Gastroesophageal sphincter (tissue), 3 donors: Measurements from ENCODE around the gene PARVG.

Source experiments
- EP300 ChIP-seq: sonication (generic); formaldehyde crosslinking; IDR thresholded peaks from one replicate; pipeline ENCODE4 v1.6.1; 2017; ENCODE audit warnings: antibody characterized with exemption, mild to moderate bottlenecking
- POLR2AphosphoS5 ChIP-seq: sonication (generic); formaldehyde crosslinking; IDR thresholded peaks from one replicate; pipeline ENCODE4 v1.6.1; 2017; ENCODE audit warnings: antibody characterized with exemption
- TF ChIP-seq, protein P1 (sequence below), 4 experiments: fragments of 200-600 bp in 2 of 4; fragments of 450-650 bp in 2 of 4; sonication (generic) in 1 of 4; IDR thresholded peaks; one replicate each; pipeline ENCODE4 v1.5.1; 2017 to 2019; ENCODE audit warnings: antibody characterized with exemption in 4 of 4, mild to moderate bottlenecking in 2 of 4, moderate library complexity in 2 of 4

- TF ChIP-seq POLR2AphosphoS5 (no peak), EP300 (no peak)
- TF ChIP-seq, protein P1, sequence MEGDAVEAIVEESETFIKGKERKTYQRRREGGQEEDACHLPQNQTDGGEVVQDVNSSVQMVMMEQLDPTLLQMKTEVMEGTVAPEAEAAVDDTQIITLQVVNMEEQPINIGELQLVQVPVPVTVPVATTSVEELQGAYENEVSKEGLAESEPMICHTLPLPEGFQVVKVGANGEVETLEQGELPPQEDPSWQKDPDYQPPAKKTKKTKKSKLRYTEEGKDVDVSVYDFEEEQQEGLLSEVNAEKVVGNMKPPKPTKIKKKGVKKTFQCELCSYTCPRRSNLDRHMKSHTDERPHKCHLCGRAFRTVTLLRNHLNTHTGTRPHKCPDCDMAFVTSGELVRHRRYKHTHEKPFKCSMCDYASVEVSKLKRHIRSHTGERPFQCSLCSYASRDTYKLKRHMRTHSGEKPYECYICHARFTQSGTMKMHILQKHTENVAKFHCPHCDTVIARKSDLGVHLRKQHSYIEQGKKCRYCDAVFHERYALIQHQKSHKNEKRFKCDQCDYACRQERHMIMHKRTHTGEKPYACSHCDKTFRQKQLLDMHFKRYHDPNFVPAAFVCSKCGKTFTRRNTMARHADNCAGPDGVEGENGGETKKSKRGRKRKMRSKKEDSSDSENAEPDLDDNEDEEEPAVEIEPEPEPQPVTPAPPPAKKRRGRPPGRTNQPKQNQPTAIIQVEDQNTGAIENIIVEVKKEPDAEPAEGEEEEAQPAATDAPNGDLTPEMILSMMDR (IDR thresholded peaks at IDR 0.05), result no peak
Measured at GRCh38 chr22:44181033-44181911, 547 bp downstream of the PARVG start.
